Osteoblast (primary cell): ENCODE data around the gene CHRM2. TPM values are rescaled to one million over a fixed set of nuclear protein-coding genes. Genes with fewer than 3 reads are reported as not detected.

Source experiments
- DNase-seq: peaks from one replicate; pipeline ENCODE4 v3.0.0; 2011; ENCODE audit warnings: low spot score, mixed read lengths; ENCODE audit not compliant: insufficient read length; ENCODE audit errors: missing footprints
- H2AFZ ChIP-seq: 2 replicates; pipeline ENCODE4 v1.6.0; 2011; ENCODE audit warnings: mild to moderate bottlenecking, low read length
- H3K27ac ChIP-seq: 2 replicates; pipeline ENCODE4 v1.5.1; 2011; ENCODE audit warnings: mild to moderate bottlenecking, low read depth, low read length, moderate library complexity
- H3K27me3 ChIP-seq: 2 replicates; pipeline ENCODE4 v1.6.0; 2012; ENCODE audit warnings: mild to moderate bottlenecking, control low read depth, inconsistent platforms, low read length, moderate library complexity; ENCODE audit not compliant: insufficient read depth
- H3K36me3 ChIP-seq: 2 replicates; pipeline ENCODE4 v1.5.1; 2011; ENCODE audit warnings: mild to moderate bottlenecking, low read length, control low read depth, moderate library complexity; ENCODE audit not compliant: insufficient read depth
- H3K4me1 ChIP-seq: 2 replicates; pipeline ENCODE4 v1.5.1; 2011; ENCODE audit warnings: mild to moderate bottlenecking, low read length, control low read depth, moderate library complexity; ENCODE audit not compliant: insufficient read depth
- H3K4me2 ChIP-seq: 2 replicates; pipeline ENCODE4 v1.6.0; 2011; ENCODE audit warnings: mild to moderate bottlenecking, low read length; ENCODE audit not compliant: insufficient read depth
- H3K4me3 ChIP-seq: fragments of 200-600 bp; sonication (generic); 3 replicates; pipeline ENCODE4 v1.5.1; 2012; ENCODE audit warnings: mild to moderate bottlenecking, low read length, inconsistent platforms; ENCODE audit not compliant: insufficient read depth
- H3K79me2 ChIP-seq: 2 replicates; pipeline ENCODE4 v1.6.0; 2012; ENCODE audit warnings: mild to moderate bottlenecking, low read length, control low read depth, inconsistent platforms; ENCODE audit not compliant: insufficient read depth
- H3K9me3 ChIP-seq: 2 replicates; pipeline ENCODE4 v1.5.1; 2011; ENCODE audit warnings: low read depth, low read length, control low read depth
- H4K20me1 ChIP-seq: 2 replicates; pipeline ENCODE4 v1.6.0; 2012; ENCODE audit warnings: mild to moderate bottlenecking, low read length, control low read depth; ENCODE audit not compliant: insufficient read depth
- total RNA-seq: library from RNA; depleted of rRNA; stranded (reverse); fragments of >200 nt; gene quantifications from 2 replicates; pipeline ENCODE4 v1.2.3, GENCODE V29; 2012
- TF ChIP-seq, protein P1 (sequence below): IDR thresholded peaks from 2 replicates; pipeline ENCODE4 v1.5.1; 2011; ENCODE audit warnings: mild to moderate bottlenecking, low read depth, low read length, moderate library complexity; ENCODE audit errors: extremely low read depth

Gene CHRM2
- total RNA-seq, 1 donor: under 0.01 TPM

DNA sequence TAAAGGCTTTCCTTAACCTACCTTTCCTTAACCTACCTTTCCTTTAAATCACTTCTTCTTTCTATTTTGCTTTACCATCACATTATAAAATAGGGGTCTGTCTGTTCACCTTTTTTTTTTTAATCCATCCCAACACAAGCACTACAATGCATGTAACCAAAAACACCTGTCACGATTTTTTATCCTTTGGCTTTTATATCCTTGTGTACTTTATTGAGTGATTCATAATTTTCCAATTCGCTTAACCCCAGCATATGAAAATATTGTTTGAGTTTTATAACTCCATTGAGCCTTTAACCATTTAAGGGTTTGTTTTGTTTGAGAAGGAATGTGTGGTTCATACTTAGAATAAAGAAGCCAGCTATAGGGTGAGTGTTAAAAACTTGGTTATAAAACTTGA lies 132.2 kb downstream of the CHRM2 start:
- Histone ChIP-seq H3K9me3 (no peaks in the 10 kb centered on the region), H3K4me2 (no peak overlapping the region), H3K4me1 (peaks cover 10% of the 10 kb centered on the region), H3K4me3 (no peak overlapping the region), H3K27ac (no peak overlapping the region), H3K27me3 (no peaks in the 10 kb centered on the region), H2AFZ (no peak overlapping the region), H4K20me1 (no peaks in the 10 kb centered on the region), H3K36me3 (no peaks in the 10 kb centered on the region), H3K79me2 (no peaks in the 10 kb centered on the region)
- TF ChIP-seq, protein P1, sequence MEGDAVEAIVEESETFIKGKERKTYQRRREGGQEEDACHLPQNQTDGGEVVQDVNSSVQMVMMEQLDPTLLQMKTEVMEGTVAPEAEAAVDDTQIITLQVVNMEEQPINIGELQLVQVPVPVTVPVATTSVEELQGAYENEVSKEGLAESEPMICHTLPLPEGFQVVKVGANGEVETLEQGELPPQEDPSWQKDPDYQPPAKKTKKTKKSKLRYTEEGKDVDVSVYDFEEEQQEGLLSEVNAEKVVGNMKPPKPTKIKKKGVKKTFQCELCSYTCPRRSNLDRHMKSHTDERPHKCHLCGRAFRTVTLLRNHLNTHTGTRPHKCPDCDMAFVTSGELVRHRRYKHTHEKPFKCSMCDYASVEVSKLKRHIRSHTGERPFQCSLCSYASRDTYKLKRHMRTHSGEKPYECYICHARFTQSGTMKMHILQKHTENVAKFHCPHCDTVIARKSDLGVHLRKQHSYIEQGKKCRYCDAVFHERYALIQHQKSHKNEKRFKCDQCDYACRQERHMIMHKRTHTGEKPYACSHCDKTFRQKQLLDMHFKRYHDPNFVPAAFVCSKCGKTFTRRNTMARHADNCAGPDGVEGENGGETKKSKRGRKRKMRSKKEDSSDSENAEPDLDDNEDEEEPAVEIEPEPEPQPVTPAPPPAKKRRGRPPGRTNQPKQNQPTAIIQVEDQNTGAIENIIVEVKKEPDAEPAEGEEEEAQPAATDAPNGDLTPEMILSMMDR: no peak
- no peak for DNase-seq

DNA sequence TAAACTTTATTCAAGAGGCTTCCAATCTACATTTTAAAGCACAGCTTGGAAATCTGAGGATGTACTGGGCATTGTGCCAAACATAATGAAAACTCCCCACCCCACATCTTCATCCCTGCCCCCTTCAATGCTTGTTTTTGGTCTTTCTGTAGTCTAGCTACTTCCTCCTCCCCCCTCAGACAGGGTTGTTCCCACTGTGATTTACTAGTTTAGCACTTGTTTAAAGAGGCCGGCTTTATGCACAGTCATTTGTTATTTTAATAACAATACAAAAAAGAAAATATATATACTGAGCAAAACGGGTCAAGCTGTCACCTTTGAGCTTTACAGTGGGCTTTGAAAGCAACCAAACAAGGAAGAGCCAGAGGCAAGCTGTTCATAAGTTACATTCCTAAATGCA lies 132.6 kb downstream of the CHRM2 start:
- no peaks in the 10 kb centered on the region for H4K20me1 ChIP-seq
- H3K4me1 ChIP-seq: peaks cover 10% of the 10 kb centered on the region
- no peak overlapping the region for H3K4me2 ChIP-seq
- DNase-seq: no peak
- no peak overlapping the region for H3K4me3 ChIP-seq
- H2AFZ ChIP-seq: peak overlapping the region; percentile 10
- no peaks in the 10 kb centered on the region for H3K79me2 ChIP-seq
- H3K27ac ChIP-seq: no peak overlapping the region
- TF ChIP-seq, protein P1: no peak
- no peaks in the 10 kb centered on the region for H3K9me3 ChIP-seq
- H3K36me3 ChIP-seq: no peaks in the 10 kb centered on the region
- H3K27me3 ChIP-seq: no peaks in the 10 kb centered on the region

DNA sequence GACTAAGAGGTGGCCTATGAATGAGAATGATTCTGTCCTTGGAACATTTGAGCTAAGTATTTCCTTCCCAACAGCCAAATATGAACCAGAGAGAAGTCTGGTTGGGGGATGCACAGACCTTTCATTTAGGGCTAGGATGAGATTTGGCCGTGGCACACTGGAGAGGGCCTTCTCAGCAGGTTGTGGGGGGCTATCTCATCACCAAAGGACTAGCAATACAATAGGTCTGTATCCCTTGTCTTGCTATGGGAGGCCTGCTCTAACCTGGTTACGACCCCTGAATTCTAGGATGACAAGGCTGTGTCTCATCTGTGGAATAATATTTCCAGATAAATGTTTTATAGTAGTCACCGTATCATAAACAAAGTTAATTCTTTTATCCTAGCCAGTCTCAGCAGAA lies 133.0 kb downstream of the CHRM2 start:
- Histone ChIP-seq H3K79me2 (no peaks in the 10 kb centered on the region), H3K36me3 (no peaks in the 10 kb centered on the region), H3K27ac (no peak overlapping the region), H3K4me1 (peaks cover 10% of the 10 kb centered on the region), H3K9me3 (no peaks in the 10 kb centered on the region), H2AFZ (peak overlapping the region; percentile 10), H3K4me2 (no peak overlapping the region), H4K20me1 (no peaks in the 10 kb centered on the region), H3K4me3 (no peak overlapping the region), H3K27me3 (no peaks in the 10 kb centered on the region)
- DNase-seq: no peak
- TF ChIP-seq, protein P1: no peak

DNA sequence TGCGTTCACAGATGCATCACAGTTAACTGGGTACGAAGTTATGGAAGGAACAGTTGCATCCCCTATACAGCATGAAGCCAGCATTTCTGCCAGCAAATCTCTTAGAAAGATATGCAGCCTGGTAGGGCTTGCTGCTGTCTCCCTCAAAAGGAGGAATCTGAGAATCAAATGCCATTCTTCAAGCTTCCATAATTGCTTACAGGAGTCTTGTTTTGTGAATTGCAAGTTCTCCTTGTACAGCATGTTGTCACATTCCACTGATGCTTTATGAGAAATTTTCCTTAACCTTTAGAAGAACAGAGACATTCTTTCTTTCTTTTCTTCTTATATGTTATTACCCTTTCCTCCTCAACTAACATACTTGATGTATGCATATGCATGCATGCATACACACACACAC lies 134.6 kb downstream of the CHRM2 start:
- DNase-seq: no peak
- no peaks in the 10 kb centered on the region for H3K79me2 ChIP-seq
- no peak overlapping the region for H3K27ac ChIP-seq
- no peak overlapping the region for H2AFZ ChIP-seq
- H3K4me3 ChIP-seq: no peak overlapping the region
- H4K20me1 ChIP-seq: no peaks in the 10 kb centered on the region
- H3K9me3 ChIP-seq: no peaks in the 10 kb centered on the region
- H3K36me3 ChIP-seq: no peaks in the 10 kb centered on the region
- H3K27me3 ChIP-seq: no peaks in the 10 kb centered on the region
- H3K4me1 ChIP-seq: peaks cover 21% of the 10 kb centered on the region
- no peak overlapping the region for H3K4me2 ChIP-seq
- TF ChIP-seq, protein P1: no peak
